NCI-H1436 (cell line): Measurements from ENCODE around the gene VKORC1.
A peak's percentile ranks its signal among the peaks of the same experiment; 100 is the strongest.

Experiments
- DNase-seq: peaks from one replicate; lab custom pipeline; 2025; lab: John Stamatoyannopoulos, UW

VKORC1 gene

GRCh38 chr16:31082368-31083045 lies 12.1 kb downstream of the VKORC1 start:
- DNase-seq = no peak

- DNase-seq = no peak
These were observed 12.9 kb downstream of the VKORC1 start for GRCh38 chr16:31081428-31082351.

- no peak for DNase-seq
These were observed 13.7 kb downstream of the VKORC1 start for GRCh38 chr16:31080756-31081419.

- DNase-seq = no peak
These were observed 14.5 kb downstream of the VKORC1 start for GRCh38 chr16:31080035-31080629.

GRCh38 chr16:31079342-31079944 lies 15.2 kb downstream of the VKORC1 start:
- no peak for DNase-seq

- DNase-seq = no peak
These were observed 15.8 kb downstream of the VKORC1 start for GRCh38 chr16:31078597-31079341.

GRCh38 chr16:31077592-31078396 lies 16.8 kb downstream of the VKORC1 start:
- no peak for DNase-seq

GRCh38 chr16:31077024-31077423 lies 17.6 kb downstream of the VKORC1 start:
- no peak for DNase-seq

GRCh38 chr16:31076319-31076718 lies 18.3 kb downstream of the VKORC1 start:
- DNase-seq = no peak

- DNase-seq = no peak
These were observed 19.8 kb downstream of the VKORC1 start for GRCh38 chr16:31074814-31075183.

GRCh38 chr16:31073970-31074813 lies 20.4 kb downstream of the VKORC1 start, which contains the start of the genes ZNF646 and ZNF668:
TSS of gene ZNF646 (plus strand) at chr16:31074422. CDS start at chr16:31076325, 1,903 bp downstream.
TSS of gene ZNF668 (minus strand) at chr16:31074240. CDS start at chr16:31064459, 9,781 bp downstream.
- DNase-seq = peak; percentile 99

GRCh38 chr16:31073142-31073969 lies 21.2 kb downstream of the VKORC1 start:
- DNase-seq = peak; percentile 82

- no peak for DNase-seq
These were observed 22.0 kb downstream of the VKORC1 start for GRCh38 chr16:31072540-31073141.

- no peak for DNase-seq
These were observed 22.7 kb downstream of the VKORC1 start for GRCh38 chr16:31071861-31072260.

GRCh38 chr16:31067342-31067741 lies 27.3 kb downstream of the VKORC1 start:
- DNase-seq = no peak

GRCh38 chr16:31064882-31065461 lies 29.6 kb downstream of the VKORC1 start:
- DNase-seq = no peak

- DNase-seq = no peak
These were observed 30.6 kb downstream of the VKORC1 start for GRCh38 chr16:31063843-31064611.
